EH (cell line): ENCODE data around the gene CD151.

Experiments
- DNase-seq: peaks from one replicate; pipeline ENCODE4 v3.0.0-alpha.2; 2015; ENCODE audit warnings: low read depth

The CD151 gene

GRCh38 chr11:871472-871871 is 38.7 kb downstream of the CD151 start:
- no peak for DNase-seq

GRCh38 chr11:872799-873198 is 40.0 kb downstream of the CD151 start:
- no peak for DNase-seq

GRCh38 chr11:873706-874105 is 41.0 kb downstream of the CD151 start:
- no peak for DNase-seq

GRCh38 chr11:875203-875602 is 42.5 kb downstream of the CD151 start:
- no peak for DNase-seq

- no peak for DNase-seq
Observed at GRCh38 chr11:875769-876301, 43.1 kb downstream of the CD151 start.

GRCh38 chr11:876545-876944 is 43.8 kb downstream of the CD151 start:
- DNase-seq = no peak

- DNase-seq = no peak
Observed at GRCh38 chr11:877565-877964, 44.8 kb downstream of the CD151 start.

GRCh38 chr11:880447-880846 is 47.7 kb downstream of the CD151 start:
- DNase-seq = no peak

GRCh38 chr11:882596-882995 is 49.8 kb downstream of the CD151 start:
- no peak for DNase-seq

- no peak for DNase-seq
Observed at GRCh38 chr11:883527-883926, 50.8 kb downstream of the CD151 start.

- no peak for DNase-seq
Observed at GRCh38 chr11:884578-885070, 51.9 kb downstream of the CD151 start.

- no peak for DNase-seq
Observed at GRCh38 chr11:886568-886967, 53.8 kb downstream of the CD151 start.

- DNase-seq = no peak
Observed at GRCh38 chr11:887589-887988, 54.8 kb downstream of the CD151 start.
